GM12878 (cell line): ENCODE results near the gene HSP90AA1. TPM values are rescaled to one million over a fixed set of nuclear protein-coding genes. Genes with fewer than 3 reads are reported as not detected.

Source experiments
- ATAC-seq: fragments of 200-7000 bp; cut with Tn5 transposase; 3 replicates; pipeline ENCODE4 v1.9.1; 2020; ENCODE audit warnings: mild to moderate bottlenecking, moderate library complexity
- BruUV-seq: library from RNA; stranded (reverse); fragments of 400-500 nt; replicated peaks from 2 replicates; lab custom pipeline; 2021; lab: Mats Ljungman, UMichigan
- CTCF ChIA-PET: fragments of 300-600 bp; sonication (Branson Sonifier 250); formaldehyde crosslinking; extraction: SDS; loops from one replicate; lab custom pipeline; 2021; ENCODE audit warnings: inconsistent platforms; lab: Yijun Ruan, JAX
- POLR2A ChIA-PET: fragments of 350-600 bp; formaldehyde crosslinking; extraction: SDS; loops from one replicate; lab custom pipeline; 2021; ENCODE audit warnings: inconsistent platforms; lab: Charles Lee
- RAD21 ChIA-PET: fragments of 300-600 bp; sonication (Branson Sonifier 250); formaldehyde crosslinking; loops from one replicate; lab custom pipeline; 2023; ENCODE audit warnings: antibody characterized with exemption; ENCODE audit not compliant: unreplicated experiment; lab: Charles Lee
- SMC1A ChIA-PET: fragments of 300-600 bp; sonication (Branson Sonifier 250); formaldehyde crosslinking; loops from one replicate; lab custom pipeline; 2023; ENCODE audit not compliant: unreplicated experiment, uncharacterized antibody; lab: Charles Lee
- DNase-seq: peaks from one replicate; pipeline ENCODE4 v3.0.0-alpha.2; 2011; ENCODE audit warnings: low read depth, low spot score
- FAIRE-seq: peaks from 3 replicates; lab custom pipeline; 2011; peaks lifted over from hg19 to GRCh38; lab: Jason Lieb, UNC
- H2AFZ ChIP-seq: 2 replicates; pipeline ENCODE4 v1.6.0; 2011; ENCODE audit warnings: low read depth, low read length, control low read depth; ENCODE audit not compliant: control insufficient read depth
- H3K27ac ChIP-seq: 2 replicates; pipeline ENCODE4 v1.5.1; 2011; ENCODE audit warnings: control low read depth; ENCODE audit not compliant: control insufficient read depth, insufficient read depth
- H3K27me3 ChIP-seq, 2 experiments: replicated peaks in 1 of 2; 2 replicates each; pipeline versions ENCODE4 v1.6.0 to v1.6.1; 2011; ENCODE audit warnings: low read length in 1 of 2; ENCODE audit not compliant: control insufficient read depth in 2 of 2, insufficient read depth in 2 of 2
- H3K36me3 ChIP-seq, 2 experiments: 2 replicates each; pipeline ENCODE4 v1.5.1; 2011; ENCODE audit warnings: low read length in 1 of 2; ENCODE audit not compliant: control insufficient read depth in 2 of 2, insufficient read depth in 2 of 2
- H3K4me1 ChIP-seq: 2 replicates; pipeline ENCODE4 v1.6.1; 2011; ENCODE audit warnings: mild to moderate bottlenecking, low read length, moderate library complexity, mixed read lengths; ENCODE audit not compliant: control insufficient read depth, insufficient read depth
- H3K4me2 ChIP-seq: 2 replicates; pipeline ENCODE4 v1.6.0; 2011; ENCODE audit warnings: control low read depth; ENCODE audit not compliant: control insufficient read depth, insufficient read depth
- H3K4me3 ChIP-seq: fragments of 200-600 bp; sonication (generic); 2 replicates; pipeline ENCODE4 v1.5.1; 2016
- H3K79me2 ChIP-seq: 2 replicates; pipeline ENCODE4 v1.6.0; 2011; ENCODE audit warnings: low read length; ENCODE audit not compliant: control insufficient read depth, insufficient read depth
- H3K9ac ChIP-seq: 2 replicates; pipeline ENCODE4 v1.8.0; 2011; ENCODE audit warnings: low read length, control low read depth, mixed read lengths; ENCODE audit not compliant: control insufficient read depth, insufficient read depth
- H3K9me3 ChIP-seq: replicated peaks from 3 replicates; pipeline ENCODE4 v1.5.1; 2011; ENCODE audit warnings: mild to moderate bottlenecking, low read length; ENCODE audit not compliant: control insufficient read depth, insufficient read depth
- H4K20me1 ChIP-seq: 2 replicates; pipeline ENCODE4 v1.6.0; 2011; ENCODE audit not compliant: control insufficient read depth, insufficient read depth
- ATF7 ChIP-seq: fragments of 450-650 bp; IDR thresholded peaks from 2 replicates; pipeline ENCODE4 v1.6.1; 2016; ENCODE audit warnings: low read depth, mild to moderate bottlenecking
- MTA2 ChIP-seq: fragments of 450-650 bp; IDR thresholded peaks from 2 replicates; pipeline ENCODE4 v1.6.1; 2016; ENCODE audit warnings: low read depth, mild to moderate bottlenecking, moderate library complexity
- WGBS: methylation state at CpG from one replicate; pipeline ENCODE4 v1.1.6; 2016; ENCODE audit warnings: low lambda C conversion rate; ENCODE audit not compliant: insufficient replicate concordance, insufficient coverage; ENCODE audit errors: missing lambda C conversion rate; 5-methylcytosine and 5-hydroxymethylcytosine counted together
- in situ Hi-C: fragments of 300-500 bp; cut with MboI; formaldehyde crosslinking; loops from 9 replicates; pipeline ENCODE4 v1.14.3; 2018; ENCODE audit warnings: mixed read lengths
- intact Hi-C: fragments of 100-400 bp; cut with micrococcal nuclease; formaldehyde crosslinking; loops from one replicate; pipeline ENCODE4 v1.14.2; 2022; ENCODE audit not compliant: unreplicated experiment
- polyA plus RNA-seq, 11 experiments: library from polyadenylated mRNA; depleted of rRNA in 4 of 11; unstranded in 6 of 11; stranded (reverse) in 5 of 11; fragments of >200 nt; fragmentation: Nextera tagmentation in 4 of 11; fragmentation: Illumina TruSeq in 1 of 11; extraction: Ambion mirVana in 4 of 11; extraction: Trizol in 1 of 11; gene quantifications; 1 replicate in 1 of 11; 2 replicates in 10 of 11; pipeline versions ENCODE4 v1.2.1 to v1.2.3, GENCODE V29; 2011 to 2016; ENCODE audit warnings: inconsistent platforms in 2 of 11, missing spikeins in 2 of 11, low read depth in 1 of 11
- total RNA-seq, 4 experiments: library from RNA; depleted of rRNA in 3 of 4; stranded (reverse); fragments of >200 nt in 3 of 4; fragmentation: Illumina TruSeq in 1 of 4; extraction: Trizol in 1 of 4; gene quantifications; 2 replicates each; pipeline versions ENCODE4 v1.2.1 to v1.2.3, GENCODE V29; 2013 to 2021
- TF ChIP-seq, protein P1 (sequence below): fragments of 450-650 bp; IDR thresholded peaks from 2 replicates; pipeline ENCODE4 v1.6.1; 2018; ENCODE audit warnings: borderline replicate concordance, mild to moderate bottlenecking; ENCODE audit not compliant: partially characterized antibody
- TF ChIP-seq, protein P2 (sequence below): fragments of 450-650 bp; IDR thresholded peaks from 2 replicates; pipeline ENCODE4 v1.6.1; 2014; ENCODE audit warnings: mild to moderate bottlenecking

Gene HSP90AA1
- total and polyA plus RNA-seq, 10 of the 15 experiments (the other 5 are each of a cell fraction or from before 2014, with no cell fraction given) = 262 to 1,315 (median 635) TPM

DNA sequence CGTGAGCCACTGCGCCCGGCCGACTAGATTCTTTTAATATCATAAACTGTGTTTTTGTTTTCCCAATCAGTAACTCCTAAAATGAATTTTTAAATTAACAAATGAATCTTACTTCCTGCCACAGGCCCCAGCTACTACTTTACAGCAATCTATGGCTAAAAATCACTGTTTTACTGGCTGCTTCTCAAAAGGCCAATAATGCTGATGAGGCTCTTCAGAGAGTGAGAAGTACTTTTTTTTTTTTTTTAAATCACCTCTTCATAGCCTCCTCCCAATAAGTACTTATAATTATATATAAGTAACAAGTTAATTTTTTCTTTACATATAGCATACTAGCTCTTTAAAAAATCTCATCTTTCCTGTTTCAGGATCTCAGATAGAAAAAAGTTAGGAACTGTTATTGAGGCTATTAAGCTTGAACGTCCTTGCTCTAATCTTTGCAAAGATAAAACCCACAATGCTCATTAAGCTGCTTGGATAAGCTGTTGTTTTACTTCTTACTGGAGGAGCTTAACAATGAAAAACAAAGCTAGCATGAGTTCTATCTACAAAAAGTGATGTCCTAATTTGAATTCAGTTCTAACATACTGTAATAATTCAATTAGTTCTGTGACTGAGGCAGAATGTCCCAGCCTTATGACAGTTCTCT is 40.1 kb upstream of the HSP90AA1 start (continued):
- TF ChIP-seq, protein P1, sequence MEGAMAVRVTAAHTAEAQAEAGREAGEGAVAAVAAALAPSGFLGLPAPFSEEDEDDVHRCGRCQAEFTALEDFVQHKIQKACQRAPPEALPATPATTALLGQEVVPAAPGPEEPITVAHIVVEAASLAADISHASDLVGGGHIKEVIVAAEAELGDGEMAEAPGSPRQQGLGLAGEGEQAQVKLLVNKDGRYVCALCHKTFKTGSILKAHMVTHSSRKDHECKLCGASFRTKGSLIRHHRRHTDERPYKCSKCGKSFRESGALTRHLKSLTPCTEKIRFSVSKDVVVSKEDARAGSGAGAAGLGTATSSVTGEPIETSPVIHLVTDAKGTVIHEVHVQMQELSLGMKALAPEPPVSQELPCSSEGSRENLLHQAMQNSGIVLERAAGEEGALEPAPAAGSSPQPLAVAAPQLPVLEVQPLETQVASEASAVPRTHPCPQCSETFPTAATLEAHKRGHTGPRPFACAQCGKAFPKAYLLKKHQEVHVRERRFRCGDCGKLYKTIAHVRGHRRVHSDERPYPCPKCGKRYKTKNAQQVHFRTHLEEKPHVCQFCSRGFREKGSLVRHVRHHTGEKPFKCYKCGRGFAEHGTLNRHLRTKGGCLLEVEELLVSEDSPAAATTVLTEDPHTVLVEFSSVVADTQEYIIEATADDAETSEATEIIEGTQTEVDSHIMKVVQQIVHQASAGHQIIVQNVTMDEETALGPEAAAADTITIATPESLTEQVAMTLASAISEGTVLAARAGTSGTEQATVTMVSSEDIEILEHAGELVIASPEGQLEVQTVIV = no peak

DNA sequence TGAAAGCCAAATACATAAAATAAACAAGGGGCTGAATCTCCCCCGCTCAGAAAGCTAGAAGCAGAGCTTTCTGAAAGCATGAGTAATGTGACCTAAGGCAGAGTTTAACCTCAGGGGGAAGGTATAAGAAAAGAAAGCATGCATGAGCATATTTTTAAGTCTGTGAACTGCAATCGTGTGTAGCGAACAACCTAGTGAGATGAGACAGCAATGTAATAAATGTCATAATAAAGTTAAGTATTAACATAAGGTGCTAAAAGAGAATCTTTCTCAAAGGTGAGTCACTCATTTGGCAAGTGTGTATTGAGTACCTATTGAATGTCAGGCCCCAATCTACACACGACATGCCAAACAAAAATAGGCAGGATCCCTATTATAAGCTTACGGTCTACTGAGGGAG is 38.7 kb upstream of the HSP90AA1 start:
- ATAC-seq (peak; percentile 73), FAIRE-seq (no peak), DNase-seq (no peak)
- CTCF ChIA-PET = interaction anchor here (0.6 to 1.8 kb wide), 3 partner anchors 29 to 191 kb away, joined by 3 to 7 read pairs (median 3); no protein-coding TSS in a partner anchor
- in situ Hi-C loops (no loop called here), intact Hi-C loops (no loop called here)
- POLR2A ChIA-PET = interaction anchor here (0.8 to 0.9 kb wide), 2 partner anchors 20 to 318 kb away, joined by 3 read pairs; no protein-coding TSS in a partner anchor
- no peaks in the 10 kb centered on the region for H3K36me3 ChIP-seq
- H3K79me2 ChIP-seq = no peaks in the 10 kb centered on the region
- no peak overlapping the region for H3K27ac ChIP-seq
- no TSS peak for BruUV-seq
- H3K4me1 ChIP-seq = no peaks in the 10 kb centered on the region
- 0 out of 2 replicates have a peak, but pooled peaks have one; percentile 10 for TF ChIP-seq MTA2
- TF ChIP-seq, protein P2, sequence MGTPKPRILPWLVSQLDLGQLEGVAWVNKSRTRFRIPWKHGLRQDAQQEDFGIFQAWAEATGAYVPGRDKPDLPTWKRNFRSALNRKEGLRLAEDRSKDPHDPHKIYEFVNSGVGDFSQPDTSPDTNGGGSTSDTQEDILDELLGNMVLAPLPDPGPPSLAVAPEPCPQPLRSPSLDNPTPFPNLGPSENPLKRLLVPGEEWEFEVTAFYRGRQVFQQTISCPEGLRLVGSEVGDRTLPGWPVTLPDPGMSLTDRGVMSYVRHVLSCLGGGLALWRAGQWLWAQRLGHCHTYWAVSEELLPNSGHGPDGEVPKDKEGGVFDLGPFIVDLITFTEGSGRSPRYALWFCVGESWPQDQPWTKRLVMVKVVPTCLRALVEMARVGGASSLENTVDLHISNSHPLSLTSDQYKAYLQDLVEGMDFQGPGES = no peak
- TF ChIP-seq ATF7 = peak; percentile 17; the same call in 1 of the 2 replicates
- H3K27me3 ChIP-seq = no peaks in the 10 kb centered on the region
- H2AFZ ChIP-seq = no peak overlapping the region
- RAD21 ChIA-PET = interaction anchor here (1.1 kb wide), 1 partner anchor 13 kb away, joined by 3 read pairs; no protein-coding TSS in a partner anchor
- no peak overlapping the region for H3K9ac ChIP-seq
- H3K4me2 ChIP-seq = no peak overlapping the region
- SMC1A ChIA-PET = interaction anchor here (0.6 to 1.2 kb wide), 5 partner anchors 13 to 59 kb away, joined by 3 to 4 read pairs (median 3); no protein-coding TSS in a partner anchor
- no peaks in the 10 kb centered on the region for H4K20me1 ChIP-seq
- H3K9me3 ChIP-seq = no peaks in the 10 kb centered on the region
- H3K4me3 ChIP-seq = no peak overlapping the region
- 59% methylated on average over 5 of the region's 5 CpGs for WGBS
